Transverse colon (tissue), 4 donors: Measurements from ENCODE around the gene FANCD2. TPM values are rescaled to one million over a fixed set of nuclear protein-coding genes. Genes with fewer than 3 reads are reported as not detected.
A peak's percentile ranks its signal among the peaks of the same experiment; 100 is the strongest.
"Not testable (repeated sequence)": the region's sequence is repeated elsewhere in the genome, so short reads cannot be mapped to it uniquely, and the experiment has no call there.

Source experiments
- DNase-seq: peaks from one replicate; pipeline ENCODE4 v3.0.0-alpha.2; 2019
- H3K27ac ChIP-seq, 4 donors: fragments of 200-600 bp; sonication (generic); 2 replicates each; pipeline ENCODE4 v1.5.1; 2016 to 2018; ENCODE audit warnings: inconsistent platforms in 4 of 4
- H3K27me3 ChIP-seq: fragments of 200-600 bp; sonication (generic); 2 replicates; pipeline ENCODE4 v1.5.1; 2017; ENCODE audit warnings: inconsistent platforms
- H3K36me3 ChIP-seq, 4 donors: fragments of 200-600 bp; sonication (generic); 2 replicates each; pipeline ENCODE4 v1.5.1; 2017 to 2019; ENCODE audit warnings: inconsistent platforms in 4 of 4
- H3K4me1 ChIP-seq, 4 donors: fragments of 200-600 bp; sonication (generic); 2 replicates each; pipeline ENCODE4 v1.5.1; 2017 to 2020; ENCODE audit warnings: inconsistent platforms in 4 of 4
- H3K4me3 ChIP-seq, 4 donors: fragments of 200-600 bp; sonication (generic); 1 replicate in 1 of 4; 2 replicates in 3 of 4; pipeline versions ENCODE4 v1.5.1 to v1.6.1; 2017 to 2019; ENCODE audit warnings: inconsistent platforms in 4 of 4
- H3K9me3 ChIP-seq, 2 donors: fragments of 200-600 bp; sonication (generic); 2 replicates each; pipeline ENCODE4 v1.5.1; 2017 to 2019; ENCODE audit warnings: inconsistent platforms in 2 of 2
- CTCF ChIP-seq, 5 experiments: fragments of 200-600 bp in 3 of 5; fragments of 450-650 bp in 2 of 5; sonication (generic) in 3 of 5; IDR thresholded peaks; 1 replicate in 2 of 5; 2 replicates in 3 of 5; pipeline ENCODE4 v1.5.1; 2016 to 2017; ENCODE audit warnings: antibody characterized with exemption in 5 of 5, inconsistent platforms in 3 of 5, mild to moderate bottlenecking in 2 of 5, moderate library complexity in 1 of 5
- EP300 ChIP-seq: sonication (generic); formaldehyde crosslinking; IDR thresholded peaks from one replicate; pipeline ENCODE4 v1.6.1; 2017; ENCODE audit warnings: antibody characterized with exemption, low read depth
- POLR2A ChIP-seq: fragments of 450-650 bp; IDR thresholded peaks from one replicate; pipeline ENCODE4 v1.6.1; 2016; ENCODE audit warnings: antibody characterized with exemption, mild to moderate bottlenecking, moderate library complexity
- POLR2AphosphoS5 ChIP-seq, 3 donors: sonication (generic); formaldehyde crosslinking; IDR thresholded peaks; one replicate each; pipeline ENCODE4 v1.6.1; 2016; ENCODE audit warnings: antibody characterized with exemption in 3 of 3
- WGBS, 2 donors: methylation state at CpG; one replicate each; pipeline ENCODE4 v1.1.5; 2018; ENCODE audit warnings: low coverage in 1 of 2; 5-methylcytosine and 5-hydroxymethylcytosine counted together
- in situ Hi-C, 4 donors: fragments of 200-750 bp; cut with MboI; loops; one replicate each; pipeline versions ENCODE4 v1.15.0 to v1.15.1; 2017; ENCODE audit warnings: low sequenced_read_pairs in 3 of 4, low pct_ligation_motif_present in 1 of 4, low pct_unique_long_range_greater_than_20kb in 1 of 4
- intact Hi-C: fragments of 100-400 bp; cut with DNase I; formaldehyde crosslinking; loops from one replicate; pipeline ENCODE4 v1.15.1; 2023; ENCODE audit warnings: low total_unique reads
- total RNA-seq, 4 donors: library from RNA; depleted of rRNA; stranded (reverse); fragments of >200 nt; gene quantifications; one replicate each; pipeline ENCODE4 v1.1.0, GENCODE V29; 2016

FANCD2 gene
- total RNA-seq, 4 donors from 2014 or later: 0.80 to 43.0 (median 4.9) TPM

- no peak overlapping the region for H3K27ac ChIP-seq
- intact Hi-C loops (no loop called here), in situ Hi-C loops (no loop called here)
- no peaks in the 10 kb centered on the region for H3K9me3 ChIP-seq
- H3K4me3 ChIP-seq: no peak overlapping the region
- H3K4me1 ChIP-seq: peaks cover 15 to 28% (median 23%) of the 10 kb centered on the region in 4 donors
- no peaks in the 10 kb centered on the region for H3K36me3 ChIP-seq
- H3K27me3 ChIP-seq: no peaks in the 10 kb centered on the region
- TF ChIP-seq CTCF (IDR thresholded peaks at IDR 0.05) (no peak), POLR2AphosphoS5 (IDR thresholded peaks at IDR 0.05) (no peak), POLR2A (no peak), EP300 (no peak)
- DNase-seq: no peak
- WGBS, 2 donors: 82 to 100% methylated on average over 2 to 5 of the region's 7 CpGs
Measured at GRCh38 chr3:10007126-10007782, 19.0 kb upstream of the FANCD2 start.

- WGBS, 2 donors: 76% methylated on average over 4 of the region's 4 CpGs; no CpG with 5 or more reads in 1 of the 2 donors
Measured at GRCh38 chr3:10008216-10008587, 18.0 kb upstream of the FANCD2 start.

GRCh38 chr3:10008588-10009344 lies 17.5 kb upstream of the FANCD2 start:
- Histone ChIP-seq H3K27ac (peak overlapping the region; percentile 56 to 82 (median 72)), H3K27me3 (no peaks in the 10 kb centered on the region), H3K36me3 (no peaks in the 10 kb centered on the region), H3K4me3 (peak overlapping the region; percentile 10 to 52 (median 38)), H3K4me1 (peaks cover 15 to 28% (median 23%) of the 10 kb centered on the region in 4 donors), H3K9me3 (no peaks in the 10 kb centered on the region)
- in situ Hi-C loops: no loop called here
- peak; percentile 95 for DNase-seq
- intact Hi-C loops: no loop called here
- TF ChIP-seq EP300: no peak
- TF ChIP-seq CTCF (IDR thresholded peaks at IDR 0.05): no peak
- peak; percentile 72 for TF ChIP-seq POLR2A
- peak; percentile 34 to 80 (median 76) for TF ChIP-seq POLR2AphosphoS5 (IDR thresholded peaks at IDR 0.05)
- WGBS, 2 donors: 5% methylated on average over 19 of the region's 23 CpGs; no CpG with 5 or more reads in 1 of the 2 donors

More at GRCh38 chr3:10008216-10008587, 18.0 kb upstream of the FANCD2 start:
- H3K4me3 ChIP-seq: peak overlapping the region in 2 of 4 donors; percentile 44 to 52
- DNase-seq, in situ Hi-C loops, intact Hi-C loops, H3K27me3 ChIP-seq, H3K36me3 ChIP-seq, H3K9me3 ChIP-seq: not testable (repeated sequence)
- peak overlapping the region in 3 of 4 donors; percentile 56 to 82 (median 69) for H3K27ac ChIP-seq
- H3K4me1 ChIP-seq: peaks cover 15 to 28% (median 23%) of the 10 kb centered on the region in 4 donors

- Histone ChIP-seq H3K27ac (peak overlapping the region; percentile 76 to 85 (median 81)), H3K27me3 (no peaks in the 10 kb centered on the region), H3K4me3 (peak overlapping the region; percentile 51 to 76 (median 64)), H3K9me3 (no peaks in the 10 kb centered on the region), H3K36me3 (no peaks in the 10 kb centered on the region), H3K4me1 (peaks cover 20 to 36% (median 29%) of the 10 kb centered on the region in 4 donors)
- in situ Hi-C loops (no loop called here), intact Hi-C loops (no loop called here)
- WGBS, 2 donors: 7 to 60% methylated on average over 1 to 9 of the region's 9 CpGs
- DNase-seq: no peak
- no peak for TF ChIP-seq CTCF (IDR thresholded peaks at IDR 0.05)
- no peak for TF ChIP-seq EP300
- no peak for TF ChIP-seq POLR2A
- TF ChIP-seq POLR2AphosphoS5 (IDR thresholded peaks at IDR 0.05): no peak
Measured at GRCh38 chr3:10010421-10010877, 15.8 kb upstream of the FANCD2 start.
